HCT116 (cell line): Measurements from ENCODE around the gene KNSTRN.

ENCODE experiments used
- CTCF ChIP-seq, 3 experiments: fragments of 200-600 bp in 1 of 3; sonication (generic) in 1 of 3; IDR thresholded peaks in 2 of 3; conservative IDR thresholded peaks in 1 of 3; 2 replicates each; pipeline ENCODE4 v1.5.1; 2012 to 2017; ENCODE audit warnings: low read depth in 2 of 3, low read length in 2 of 3, antibody characterized with exemption in 1 of 3, borderline replicate concordance in 1 of 3, control low read depth in 1 of 3, mild to moderate bottlenecking in 1 of 3, mixed read lengths in 1 of 3, mixed run types in 1 of 3, moderate library complexity in 1 of 3; ENCODE audit not compliant: insufficient read depth in 1 of 3
- EZH2 ChIP-seq: fragments of 200-600 bp; sonication (generic); IDR thresholded peaks from 2 replicates; pipeline ENCODE4 v1.6.1; 2017; ENCODE audit warnings: antibody characterized with exemption, mixed run types
- POLR2A ChIP-seq: IDR thresholded peaks from 2 replicates; pipeline ENCODE4 v1.7.0; 2011; ENCODE audit warnings: borderline replicate concordance; ENCODE audit not compliant: insufficient read depth, insufficient read length; ENCODE audit errors: extremely low read depth
- POLR2AphosphoS5 ChIP-seq: IDR thresholded peaks from 2 replicates; pipeline ENCODE4 v1.6.1; 2011; ENCODE audit warnings: mild to moderate bottlenecking, low read depth, low read length, moderate library complexity
- SP1 ChIP-seq: IDR thresholded peaks from 2 replicates; pipeline ENCODE4 v1.6.1; 2012; ENCODE audit warnings: low read depth
- TF ChIP-seq, protein P1 (sequence below): IDR thresholded peaks from 2 replicates; pipeline ENCODE4 v1.6.1; 2012; ENCODE audit warnings: low read depth

DNA sequence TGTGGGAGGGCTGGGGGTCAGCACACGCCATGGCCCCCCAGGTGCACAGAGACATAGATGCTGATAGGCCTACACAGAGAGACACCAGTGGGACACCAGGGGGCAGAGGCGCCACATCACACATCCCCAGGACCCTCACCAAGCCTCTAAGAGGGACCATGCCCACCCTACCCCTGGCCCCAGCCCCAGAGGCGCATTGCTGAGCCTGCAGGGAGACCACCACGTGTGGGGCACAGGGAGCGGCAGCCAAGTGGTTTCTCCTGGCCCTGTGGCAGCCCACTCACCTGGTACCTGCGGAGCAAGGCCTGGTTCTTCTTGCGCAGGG is 42.9 kb upstream of the KNSTRN start:
- TF ChIP-seq CTCF (IDR thresholded peaks at IDR 0.05 in 2 of 3, conservative IDR thresholded peaks at IDR 0.05 in 1 of 3; ENCODE audit: borderline replicate concordance in 1 of 3, insufficient read depth in 1 of 3, low read depth in 2 of 3, low read length in 2 of 3) (peak in 2 of 3 experiments; percentile 44 to 51; a peak in 3 of 6 replicates), POLR2AphosphoS5 (no peak), EZH2 (no peak), POLR2A (no peak), SP1 (no peak)
- TF ChIP-seq, protein P1, sequence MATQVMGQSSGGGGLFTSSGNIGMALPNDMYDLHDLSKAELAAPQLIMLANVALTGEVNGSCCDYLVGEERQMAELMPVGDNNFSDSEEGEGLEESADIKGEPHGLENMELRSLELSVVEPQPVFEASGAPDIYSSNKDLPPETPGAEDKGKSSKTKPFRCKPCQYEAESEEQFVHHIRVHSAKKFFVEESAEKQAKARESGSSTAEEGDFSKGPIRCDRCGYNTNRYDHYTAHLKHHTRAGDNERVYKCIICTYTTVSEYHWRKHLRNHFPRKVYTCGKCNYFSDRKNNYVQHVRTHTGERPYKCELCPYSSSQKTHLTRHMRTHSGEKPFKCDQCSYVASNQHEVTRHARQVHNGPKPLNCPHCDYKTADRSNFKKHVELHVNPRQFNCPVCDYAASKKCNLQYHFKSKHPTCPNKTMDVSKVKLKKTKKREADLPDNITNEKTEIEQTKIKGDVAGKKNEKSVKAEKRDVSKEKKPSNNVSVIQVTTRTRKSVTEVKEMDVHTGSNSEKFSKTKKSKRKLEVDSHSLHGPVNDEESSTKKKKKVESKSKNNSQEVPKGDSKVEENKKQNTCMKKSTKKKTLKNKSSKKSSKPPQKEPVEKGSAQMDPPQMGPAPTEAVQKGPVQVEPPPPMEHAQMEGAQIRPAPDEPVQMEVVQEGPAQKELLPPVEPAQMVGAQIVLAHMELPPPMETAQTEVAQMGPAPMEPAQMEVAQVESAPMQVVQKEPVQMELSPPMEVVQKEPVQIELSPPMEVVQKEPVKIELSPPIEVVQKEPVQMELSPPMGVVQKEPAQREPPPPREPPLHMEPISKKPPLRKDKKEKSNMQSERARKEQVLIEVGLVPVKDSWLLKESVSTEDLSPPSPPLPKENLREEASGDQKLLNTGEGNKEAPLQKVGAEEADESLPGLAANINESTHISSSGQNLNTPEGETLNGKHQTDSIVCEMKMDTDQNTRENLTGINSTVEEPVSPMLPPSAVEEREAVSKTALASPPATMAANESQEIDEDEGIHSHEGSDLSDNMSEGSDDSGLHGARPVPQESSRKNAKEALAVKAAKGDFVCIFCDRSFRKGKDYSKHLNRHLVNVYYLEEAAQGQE = no peak
